Nephron (organoid): ENCODE results near the gene RAD51C.
"Not testable (repeated sequence)": the region's sequence is repeated elsewhere in the genome, so short reads cannot be mapped to it uniquely, and the experiment has no call there.

Source experiments
- H3K27ac Mint-ChIP-seq, 3 experiments: 2 replicates each; pipeline ENCODE4 v1.8.0; 2020; ENCODE audit warnings: mixed read lengths in 3 of 3, mild to moderate bottlenecking in 2 of 3, moderate library complexity in 1 of 3
- H3K27me3 Mint-ChIP-seq: 2 replicates; pipeline ENCODE4 v1.8.0; 2021; ENCODE audit warnings: low read depth, mild to moderate bottlenecking, moderate library complexity, mixed read lengths
- H3K36me3 Mint-ChIP-seq: 2 replicates; pipeline ENCODE4 v1.8.0; 2020; ENCODE audit warnings: low read depth, mixed read lengths
- H3K4me1 Mint-ChIP-seq: 2 replicates; pipeline ENCODE4 v1.8.0; 2020; ENCODE audit warnings: mixed read lengths
- H3K4me3 Mint-ChIP-seq, 3 experiments: 2 replicates each; pipeline ENCODE4 v1.8.0; 2020; ENCODE audit warnings: mild to moderate bottlenecking in 3 of 3, mixed read lengths in 3 of 3, moderate library complexity in 2 of 3
- H3K9me3 Mint-ChIP-seq: 2 replicates; pipeline ENCODE4 v1.8.0; 2020; ENCODE audit warnings: mixed read lengths
- TF ChIP-seq, protein P1 (sequence below), 3 experiments: fragments of 200-600 bp; sonication (generic); IDR thresholded peaks; one replicate each; pipeline ENCODE4 v1.5.0; 2021; ENCODE audit warnings: antibody characterized with exemption in 3 of 3; ENCODE audit not compliant: unreplicated experiment in 3 of 3

RAD51C gene

DNA sequence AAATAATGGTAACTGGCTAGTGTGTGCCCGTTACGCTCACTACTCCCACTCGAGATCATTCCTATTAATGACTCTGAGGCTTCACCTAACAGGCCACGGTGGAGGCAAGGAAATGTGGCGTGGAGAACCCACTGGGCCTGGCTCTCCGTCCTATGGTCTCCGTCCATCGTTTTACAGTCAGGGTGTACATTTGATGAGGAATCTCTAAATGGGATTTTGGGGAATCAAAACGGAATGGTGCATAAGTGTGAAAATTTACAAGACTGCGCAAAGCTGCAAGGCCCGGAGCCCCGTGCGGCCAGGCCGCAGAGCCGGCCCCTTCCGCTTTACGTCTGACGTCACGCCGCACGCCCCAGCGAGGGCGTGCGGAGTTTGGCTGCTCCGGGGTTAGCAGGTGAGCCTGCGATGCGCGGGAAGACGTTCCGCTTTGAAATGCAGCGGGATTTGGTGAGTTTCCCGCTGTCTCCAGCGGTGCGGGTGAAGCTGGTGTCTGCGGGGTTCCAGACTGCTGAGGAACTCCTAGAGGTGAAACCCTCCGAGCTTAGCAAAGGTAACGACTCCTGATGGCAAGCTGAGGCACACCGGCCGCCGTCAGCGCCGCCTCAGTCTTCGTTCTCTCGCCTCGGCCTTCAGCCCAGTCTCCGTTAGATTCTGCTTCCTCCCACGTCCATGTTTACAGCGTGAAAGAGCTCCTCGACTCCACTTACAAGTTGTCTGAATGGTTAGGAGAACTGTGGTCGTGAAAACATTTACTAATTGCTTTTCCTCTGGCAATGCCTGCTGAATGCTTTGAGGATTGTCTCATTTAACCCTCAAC lies at the start of gene RAD51C:
RAD51C (plus strand) TSS at position 364 of the 817 bp plus-strand sequence; CDS start at position 406, 42 bp downstream.
- Mint-ChIP-seq H3K27me3 (no peaks in the 10 kb centered on the region), H3K4me1 (peaks cover 19% of the 10 kb centered on the region), H3K36me3 (no peaks in the 10 kb centered on the region), H3K9me3 (no peaks in the 10 kb centered on the region), H3K27ac (peak within 1 kb of the TSS; percentile 85 to 95 (median 86)), H3K4me3 (peak within 1 kb of the TSS; percentile 84 to 94 (median 89))
- TF ChIP-seq, protein P1, sequence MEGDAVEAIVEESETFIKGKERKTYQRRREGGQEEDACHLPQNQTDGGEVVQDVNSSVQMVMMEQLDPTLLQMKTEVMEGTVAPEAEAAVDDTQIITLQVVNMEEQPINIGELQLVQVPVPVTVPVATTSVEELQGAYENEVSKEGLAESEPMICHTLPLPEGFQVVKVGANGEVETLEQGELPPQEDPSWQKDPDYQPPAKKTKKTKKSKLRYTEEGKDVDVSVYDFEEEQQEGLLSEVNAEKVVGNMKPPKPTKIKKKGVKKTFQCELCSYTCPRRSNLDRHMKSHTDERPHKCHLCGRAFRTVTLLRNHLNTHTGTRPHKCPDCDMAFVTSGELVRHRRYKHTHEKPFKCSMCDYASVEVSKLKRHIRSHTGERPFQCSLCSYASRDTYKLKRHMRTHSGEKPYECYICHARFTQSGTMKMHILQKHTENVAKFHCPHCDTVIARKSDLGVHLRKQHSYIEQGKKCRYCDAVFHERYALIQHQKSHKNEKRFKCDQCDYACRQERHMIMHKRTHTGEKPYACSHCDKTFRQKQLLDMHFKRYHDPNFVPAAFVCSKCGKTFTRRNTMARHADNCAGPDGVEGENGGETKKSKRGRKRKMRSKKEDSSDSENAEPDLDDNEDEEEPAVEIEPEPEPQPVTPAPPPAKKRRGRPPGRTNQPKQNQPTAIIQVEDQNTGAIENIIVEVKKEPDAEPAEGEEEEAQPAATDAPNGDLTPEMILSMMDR (IDR thresholded peaks at IDR 0.05; ENCODE audit: unreplicated experiment in 3 of 3): no peak

DNA sequence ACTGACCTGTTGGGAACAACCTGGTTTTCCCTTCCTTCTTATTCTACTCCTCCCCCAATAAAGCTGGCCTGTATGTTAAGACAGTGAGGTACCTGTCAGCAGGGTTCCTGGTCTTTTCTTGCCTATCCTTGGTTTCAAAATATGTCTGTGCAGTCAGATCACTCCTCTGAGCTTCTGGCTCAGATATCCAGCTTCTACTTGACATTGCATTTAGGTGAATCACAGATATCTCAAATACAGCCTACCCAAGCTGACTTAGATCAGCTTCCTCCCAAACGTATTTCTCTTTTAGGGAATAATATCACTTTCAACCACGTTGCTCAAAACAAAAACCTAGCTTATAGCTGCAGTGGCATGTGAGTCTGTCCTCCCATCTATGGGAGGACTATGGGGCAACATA lies 49.3 kb upstream of the RAD51C start:
- Mint-ChIP-seq H3K36me3 (no peaks in the 10 kb centered on the region), H3K9me3 (no peaks in the 10 kb centered on the region), H3K4me3 (no peak overlapping the region), H3K4me1 (no peaks in the 10 kb centered on the region), H3K27me3 (no peaks in the 10 kb centered on the region), H3K27ac (no peak overlapping the region)
- TF ChIP-seq, protein P1 (IDR thresholded peaks at IDR 0.05; ENCODE audit: unreplicated experiment in 3 of 3): no peak

DNA sequence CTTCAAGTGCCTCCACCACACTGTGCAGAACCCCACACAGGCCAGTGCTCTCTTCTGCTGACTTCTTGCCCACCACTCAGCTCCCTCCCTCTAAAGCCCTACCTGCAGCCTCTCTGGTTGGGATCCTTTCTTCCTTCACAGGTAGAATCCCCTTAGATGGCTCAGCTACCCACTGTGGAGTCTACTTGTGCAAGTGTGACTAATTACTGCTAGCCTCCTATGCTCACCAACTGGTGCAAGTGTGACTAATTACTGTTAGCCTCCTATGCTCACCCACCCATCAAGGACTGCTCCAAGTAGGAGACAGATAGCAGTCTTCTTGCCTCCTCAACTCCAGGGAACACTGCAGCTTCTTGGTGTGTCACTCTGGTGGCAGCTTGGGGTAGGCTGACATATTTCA lies 44.2 kb upstream of the RAD51C start:
- no peaks in the 10 kb centered on the region for H3K27me3 Mint-ChIP-seq
- TF ChIP-seq, protein P1 (IDR thresholded peaks at IDR 0.05; ENCODE audit: unreplicated experiment in 3 of 3): no peak
- no peak overlapping the region for H3K27ac Mint-ChIP-seq
- no peak overlapping the region for H3K4me3 Mint-ChIP-seq
- H3K36me3 Mint-ChIP-seq: no peaks in the 10 kb centered on the region
- no peaks in the 10 kb centered on the region for H3K4me1 Mint-ChIP-seq
- H3K9me3 Mint-ChIP-seq: no peaks in the 10 kb centered on the region

- H3K4me1 Mint-ChIP-seq, H3K9me3 Mint-ChIP-seq, H3K27me3 Mint-ChIP-seq, H3K36me3 Mint-ChIP-seq: not testable (repeated sequence)
- Mint-ChIP-seq H3K27ac (peak overlapping the region; percentile 99 to 100 (median 99)), H3K4me3 (peak overlapping the region in 1 of 3 experiments; percentile 75)
These were observed 34.2 kb upstream of the RAD51C start for GRCh38 chr17:58657962-58658803.

DNA sequence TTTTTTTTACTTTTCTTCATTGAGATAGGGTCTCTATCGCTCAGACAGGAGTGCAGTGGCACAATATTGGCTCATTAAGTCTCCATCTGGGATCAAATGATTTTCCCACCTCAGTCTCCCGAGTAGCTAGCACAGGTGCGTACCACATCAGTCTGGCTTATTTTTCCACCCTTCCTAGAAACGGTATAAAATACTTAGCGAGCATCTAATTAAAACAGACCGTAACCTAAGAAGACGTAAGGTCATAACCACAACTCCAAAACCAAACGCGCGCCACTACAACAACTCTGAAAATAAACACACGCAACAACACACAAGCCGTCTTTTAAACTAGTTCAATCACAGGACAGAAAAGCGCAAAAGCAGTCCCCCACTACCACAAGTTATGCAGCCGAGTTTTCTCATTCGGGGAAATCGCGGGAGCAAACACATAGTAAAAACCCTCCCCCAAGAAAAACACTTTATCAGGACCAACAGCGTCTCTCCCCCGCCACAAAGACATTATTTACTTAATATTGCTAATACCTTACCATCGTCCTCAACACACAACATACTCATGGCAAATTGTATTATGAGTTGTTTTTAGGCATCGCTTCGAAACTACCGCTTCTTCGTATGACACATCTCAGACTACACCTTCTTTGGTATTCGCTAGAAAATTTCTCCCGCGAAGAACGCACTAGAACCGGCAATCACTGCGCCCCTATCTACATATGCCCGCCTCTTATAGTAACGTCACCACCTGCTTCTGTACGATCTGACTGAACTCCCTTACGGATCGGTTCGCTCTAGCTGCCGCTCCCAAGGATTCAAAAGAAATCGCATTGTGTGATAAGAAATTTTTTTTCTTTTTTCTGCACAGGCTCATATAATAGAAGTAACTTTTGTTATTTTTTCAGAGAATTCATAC lies 33.3 kb upstream of the RAD51C start:
- peaks cover 5% of the 10 kb centered on the region for H3K4me1 Mint-ChIP-seq
- no peaks in the 10 kb centered on the region for H3K36me3 Mint-ChIP-seq
- H3K9me3 Mint-ChIP-seq: no peaks in the 10 kb centered on the region
- TF ChIP-seq, protein P1 (IDR thresholded peaks at IDR 0.05; ENCODE audit: unreplicated experiment in 3 of 3): no peak
- H3K27ac Mint-ChIP-seq: peak overlapping the region; percentile 99 to 100 (median 99)
- H3K27me3 Mint-ChIP-seq: peaks cover 3% of the 10 kb centered on the region
- peak overlapping the region; percentile 75 to 83 (median 76) for H3K4me3 Mint-ChIP-seq

DNA sequence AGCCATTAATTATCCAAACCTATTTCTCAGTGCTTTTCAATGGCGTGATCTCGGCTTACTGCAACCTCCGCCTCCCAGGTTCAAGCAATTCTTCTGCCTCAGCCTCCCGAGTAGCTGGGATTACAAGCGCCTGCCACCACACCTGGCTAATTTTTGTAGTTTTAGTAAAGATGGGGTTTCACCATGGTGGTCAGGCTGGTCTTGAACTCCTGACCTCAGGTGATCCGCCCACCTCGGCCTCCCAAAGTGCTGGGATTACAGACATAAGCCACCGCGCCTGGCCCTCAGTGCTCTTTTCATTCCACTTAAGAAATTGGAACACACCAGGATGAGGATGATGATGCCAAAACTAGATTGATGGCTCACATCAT lies 32.7 kb upstream of the RAD51C start:
- H3K27me3 Mint-ChIP-seq: not testable (repeated sequence)

More for the DNA sequence above, 32.7 kb upstream of the RAD51C start:
- Mint-ChIP-seq H3K27ac (peak overlapping the region; percentile 99 to 100 (median 99)), H3K4me3 (peak overlapping the region; percentile 75 to 83 (median 76))
- H3K36me3 Mint-ChIP-seq, H3K4me1 Mint-ChIP-seq, H3K9me3 Mint-ChIP-seq: not testable (repeated sequence)
